ENCODE data around the gene CALCR.
"Not testable (repeated sequence)": the region's sequence is repeated elsewhere in the genome, so short reads cannot be mapped to it uniquely, and the experiment has no call there.

The CALCR gene

GRCh38 chr7:93574646-93575554 lies at the start of gene CALCR:
TSS of gene CALCR (minus strand) at chr7:93574724. CDS start at chr7:93486981, 87,743 bp downstream.
- no peak for DNase-seq

- no peak for DNase-seq
Measured at GRCh38 chr7:93623816-93624215, 49.3 kb upstream of the CALCR start.

GRCh38 chr7:93622036-93623033 lies 47.8 kb upstream of the CALCR start:
- DNase-seq: no peak

- no peak for DNase-seq
Measured at GRCh38 chr7:93620864-93621263, 46.3 kb upstream of the CALCR start.

- no peak for DNase-seq
Measured at GRCh38 chr7:93620057-93620456, 45.5 kb upstream of the CALCR start.

- no peak for DNase-seq
Measured at GRCh38 chr7:93601363-93601762, 26.8 kb upstream of the CALCR start.

GRCh38 chr7:93594250-93594649 lies 19.7 kb upstream of the CALCR start:
- DNase-seq: no peak

GRCh38 chr7:93592588-93593266 lies 18.2 kb upstream of the CALCR start:
- no peak for DNase-seq

GRCh38 chr7:93591224-93592050 lies 16.9 kb upstream of the CALCR start:
- not testable (repeated sequence) for DNase-seq

GRCh38 chr7:93586479-93586865 lies 11.9 kb upstream of the CALCR start:
- DNase-seq: not testable (repeated sequence)

- not testable (repeated sequence) for DNase-seq
Measured at GRCh38 chr7:93585694-93586478, 11.4 kb upstream of the CALCR start.

- DNase-seq: no peak
Measured at GRCh38 chr7:93579431-93579830, 4.9 kb upstream of the CALCR start.

GRCh38 chr7:93578762-93579161 lies 4.2 kb upstream of the CALCR start:
- no peak for DNase-seq

- DNase-seq: no peak
Measured at GRCh38 chr7:93575555-93576399, 1.3 kb upstream of the CALCR start.

- DNase-seq: no peak
Measured at GRCh38 chr7:93574269-93574645, 267 bp downstream of the CALCR start.

GRCh38 chr7:93569189-93569588 lies 5.3 kb downstream of the CALCR start:
- no peak for DNase-seq

GRCh38 chr7:93566876-93567275 lies 7.6 kb downstream of the CALCR start:
- no peak for DNase-seq

- no peak for DNase-seq
Measured at GRCh38 chr7:93563584-93563983, 10.9 kb downstream of the CALCR start.

GRCh38 chr7:93562936-93563335 lies 11.6 kb downstream of the CALCR start:
- no peak for DNase-seq

GRCh38 chr7:93562106-93562505 lies 12.4 kb downstream of the CALCR start:
- no peak for DNase-seq
